GM12875 (cell line): ENCODE results near the gene LHPP.
"Not testable (repeated sequence)": the region's sequence is repeated elsewhere in the genome, so short reads cannot be mapped to it uniquely, and the experiment has no call there.

Source experiments
- H3K4me3 ChIP-seq: one replicate; pipeline ENCODE4 v1.5.1; 2011; ENCODE audit warnings: low read depth, low read length, control low read depth
- CTCF ChIP-seq: IDR thresholded peaks from 2 replicates; pipeline ENCODE4 v1.5.1; 2011; ENCODE audit warnings: low read depth, mild to moderate bottlenecking, control low read depth, inconsistent platforms, low read length, moderate library complexity, borderline replicate concordance; ENCODE audit not compliant: insufficient read depth

The LHPP gene

GRCh38 chr10:124430077-124430476 lies 31.5 kb upstream of the LHPP start:
- TF ChIP-seq CTCF: no peak
- H3K4me3 ChIP-seq: no peak overlapping the region

- TF ChIP-seq CTCF: no peak
- H3K4me3 ChIP-seq: no peak overlapping the region
These were observed 28.2 kb upstream of the LHPP start for GRCh38 chr10:124433461-124433860.

- not testable (repeated sequence) for H3K4me3 ChIP-seq
These were observed 25.9 kb upstream of the LHPP start for GRCh38 chr10:124435683-124436082.

- TF ChIP-seq CTCF: no peak
- no peak overlapping the region for H3K4me3 ChIP-seq
These were observed 25.4 kb upstream of the LHPP start for GRCh38 chr10:124436191-124436638.

- not testable (repeated sequence) for H3K4me3 ChIP-seq
These were observed 19.9 kb upstream of the LHPP start for GRCh38 chr10:124441694-124442093.

- H3K4me3 ChIP-seq: no peak overlapping the region
- no peak for TF ChIP-seq CTCF
These were observed 14.5 kb upstream of the LHPP start for GRCh38 chr10:124446830-124447750.

- no peak for TF ChIP-seq CTCF
- no peak overlapping the region for H3K4me3 ChIP-seq
These were observed 13.7 kb upstream of the LHPP start for GRCh38 chr10:124447751-124448466.

GRCh38 chr10:124448696-124449169 lies 12.9 kb upstream of the LHPP start:
- H3K4me3 ChIP-seq: no peak overlapping the region
- TF ChIP-seq CTCF: no peak
